ENCODE data around the gene TPPP2. TPM values are rescaled to one million over a fixed set of nuclear protein-coding genes. Genes with fewer than 3 reads are reported as not detected.
A peak's percentile ranks its signal among the peaks of the same experiment; 100 is the strongest.
"Not testable (repeated sequence)": the region's sequence is repeated elsewhere in the genome, so short reads cannot be mapped to it uniquely, and the experiment has no call there.

TPPP2 gene
- total RNA-seq, 1 experiment from 2014 or later = not detected

DNA sequence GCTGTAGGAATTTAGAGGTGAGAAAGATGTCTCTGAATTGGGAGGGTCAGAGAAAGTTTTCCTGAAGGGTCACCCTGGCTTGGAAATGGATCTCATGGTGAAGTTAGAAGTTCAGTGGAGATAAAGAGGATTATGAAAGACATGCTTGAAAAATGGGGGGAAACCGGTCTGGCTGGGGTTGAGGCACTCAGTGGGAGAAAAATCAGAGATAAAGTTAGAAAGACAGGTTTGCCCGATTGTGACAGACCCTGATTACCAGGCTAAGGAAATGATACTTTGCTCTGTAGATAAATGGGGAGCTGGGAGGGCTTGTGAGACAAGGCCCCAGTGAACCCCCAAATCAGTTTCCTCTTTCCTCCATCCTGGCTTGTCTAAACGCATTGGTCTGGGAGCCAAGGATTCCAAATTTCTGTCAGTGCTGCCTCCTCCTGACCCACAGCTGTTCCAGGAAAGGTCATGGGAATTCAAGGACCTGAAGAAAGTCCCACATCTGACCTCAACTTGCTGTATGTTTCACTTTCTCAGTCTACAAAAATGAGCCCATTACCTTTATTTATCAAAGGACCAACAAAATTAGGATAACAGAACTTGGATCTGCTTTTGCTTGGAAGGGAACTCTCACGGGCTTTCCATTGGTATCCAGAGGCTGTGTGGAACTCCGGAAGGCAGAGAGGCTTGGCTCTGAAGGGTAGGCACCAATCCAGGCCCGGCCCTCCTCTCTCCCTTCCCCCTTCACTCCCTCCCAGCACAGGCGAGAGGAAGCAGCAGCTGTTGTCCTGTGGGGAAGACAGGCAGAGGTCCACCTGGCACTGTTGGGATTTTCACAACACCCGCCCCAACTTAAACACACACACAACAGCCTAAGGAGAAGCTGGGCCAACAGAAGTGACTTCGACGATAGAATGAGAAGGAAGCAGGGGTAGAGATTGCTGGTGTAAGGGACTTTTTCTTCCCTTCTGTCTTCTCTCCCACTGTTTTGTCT lies 8.7 kb downstream of the TPPP2 start:
- DNase-seq (ENCODE audit: low spot score) = no peak

DNA sequence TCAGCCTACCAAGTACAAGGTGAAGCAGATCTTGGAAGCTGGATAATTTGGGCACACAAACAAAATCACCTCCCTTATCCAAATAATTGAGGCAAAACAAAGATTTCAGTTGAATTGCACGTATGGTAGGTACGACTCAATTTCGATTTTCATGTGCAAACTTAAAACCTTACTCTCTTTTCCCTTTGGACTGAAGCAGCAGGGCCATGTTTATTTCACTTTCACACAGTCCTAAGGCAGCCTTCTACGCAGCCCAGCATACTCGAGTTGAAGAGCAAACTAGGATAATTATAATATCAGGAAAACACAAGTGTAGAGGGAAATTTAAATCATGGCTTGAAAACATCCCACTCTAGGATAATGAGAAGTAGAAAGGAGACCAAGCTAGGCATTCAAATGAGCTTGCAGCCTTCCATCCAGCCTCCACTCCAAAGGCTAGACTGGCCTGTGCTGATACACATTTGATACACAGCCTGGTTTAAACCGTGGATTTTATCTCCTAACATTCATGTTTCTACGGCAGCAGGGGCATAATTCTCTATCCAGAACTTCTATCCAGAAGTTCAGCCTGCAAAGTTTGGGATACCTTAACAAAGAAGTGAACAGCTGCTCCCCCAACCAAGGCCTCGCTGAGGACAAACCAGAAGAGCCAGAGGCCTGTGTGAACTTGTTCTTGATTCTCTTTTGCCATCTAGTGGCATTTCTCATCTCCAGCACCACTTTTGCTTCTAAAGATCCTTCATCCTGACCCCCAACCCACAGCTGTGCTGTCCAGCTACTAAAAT lies 9.8 kb downstream of the TPPP2 start:
- peak; percentile 27 for DNase-seq (ENCODE audit: low spot score)

DNA sequence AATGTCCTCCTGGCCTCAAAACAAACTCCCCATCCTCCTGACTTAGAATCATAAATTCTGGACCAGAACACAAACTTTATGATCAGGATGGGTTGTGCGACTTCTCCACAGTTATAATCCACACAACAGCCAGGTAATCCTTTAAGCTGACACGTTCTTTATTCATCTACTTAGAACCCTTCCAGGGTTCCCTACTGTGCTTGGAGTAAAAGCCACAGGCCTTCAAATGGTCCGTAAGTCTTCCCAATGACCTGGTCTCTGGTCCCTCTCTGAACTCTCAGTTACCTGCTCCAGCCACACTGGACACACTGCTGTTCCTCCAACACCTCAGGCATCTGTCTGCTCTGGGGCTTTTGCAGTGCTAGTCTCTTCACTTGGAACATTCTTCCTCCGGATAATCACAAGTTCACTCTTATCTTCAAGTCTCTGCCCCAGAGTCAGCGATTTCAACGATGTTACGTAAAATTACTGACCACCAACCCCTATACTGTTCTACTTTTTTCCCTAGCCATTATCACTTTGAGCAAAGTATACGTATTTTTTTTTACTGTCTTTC lies 10.4 kb downstream of the TPPP2 start:
- DNase-seq (ENCODE audit: low spot score) = no peak

DNA sequence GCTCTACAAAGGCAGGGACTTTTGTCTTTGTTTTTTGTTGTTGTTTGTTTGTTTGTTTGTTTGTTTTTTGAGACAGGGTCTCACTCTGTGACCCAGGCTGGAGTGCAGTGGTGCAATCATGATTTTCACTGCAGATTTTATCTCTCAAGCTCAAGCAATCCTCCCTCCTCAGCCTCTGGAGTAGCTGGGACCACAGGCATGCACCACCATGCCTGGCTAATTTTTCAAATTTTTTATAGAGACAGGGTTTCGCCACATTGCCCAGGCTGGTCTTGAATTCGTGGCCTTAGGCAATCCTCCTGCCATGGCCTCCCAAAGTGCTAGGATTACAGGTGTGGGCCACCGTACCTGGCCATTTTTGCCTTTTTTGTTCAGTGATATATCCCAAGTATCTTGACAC lies 10.9 kb downstream of the TPPP2 start:
- not testable (repeated sequence) for DNase-seq (ENCODE audit: low spot score)

DNA sequence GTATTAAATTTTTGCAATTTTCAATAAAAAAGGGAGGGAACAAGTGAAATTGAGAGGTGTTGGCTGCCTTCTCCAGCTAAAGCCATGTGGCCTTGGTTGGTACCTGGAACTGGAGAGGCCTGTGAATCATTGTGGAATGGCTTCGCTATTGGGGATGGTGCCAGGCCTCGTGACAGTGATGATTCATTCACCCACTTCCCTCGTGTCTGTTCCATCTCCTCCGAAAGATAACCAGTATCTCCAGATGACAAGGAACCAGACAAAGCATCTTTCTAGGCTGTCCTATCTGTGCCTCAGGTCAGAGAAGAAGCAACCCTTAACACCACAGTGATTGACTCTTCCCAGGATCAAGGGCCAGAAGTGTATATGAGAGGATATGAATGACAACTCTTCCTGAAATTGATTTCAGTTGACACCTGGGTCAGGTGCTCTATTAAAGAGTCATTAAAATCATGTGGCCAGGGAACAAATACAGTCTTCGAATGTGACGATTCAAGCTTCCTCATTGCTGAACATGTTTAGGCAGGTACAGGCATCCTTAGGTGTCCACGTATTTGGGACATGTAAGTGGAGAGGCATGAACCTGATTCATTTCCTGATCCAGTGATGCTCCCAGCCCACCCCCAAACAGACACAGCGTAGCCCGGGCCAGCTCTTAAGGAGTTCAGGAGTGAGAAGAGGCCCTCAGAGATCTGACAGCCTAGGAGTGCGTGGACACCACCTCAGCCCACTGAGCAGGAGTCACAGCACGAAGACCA lies 11.8 kb downstream of the TPPP2 start, which contains the start of gene RNASE7:
RNASE7 (plus strand) TSS at position 687 of the 758 bp plus-strand sequence. CDS start 631 bp downstream, outside the sequence.
- peak; percentile 52 for DNase-seq (ENCODE audit: low spot score)

DNA sequence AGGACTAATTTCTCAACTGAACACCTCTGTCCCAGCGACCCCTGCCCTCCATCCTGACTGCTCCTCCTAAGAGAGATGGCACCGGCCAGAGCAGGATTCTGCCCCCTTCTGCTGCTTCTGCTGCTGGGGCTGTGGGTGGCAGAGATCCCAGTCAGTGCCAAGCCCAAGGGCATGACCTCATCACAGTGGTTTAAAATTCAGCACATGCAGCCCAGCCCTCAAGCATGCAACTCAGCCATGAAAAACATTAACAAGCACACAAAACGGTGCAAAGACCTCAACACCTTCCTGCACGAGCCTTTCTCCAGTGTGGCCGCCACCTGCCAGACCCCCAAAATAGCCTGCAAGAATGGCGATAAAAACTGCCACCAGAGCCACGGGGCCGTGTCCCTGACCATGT lies 12.9 kb downstream of the TPPP2 start:
- no peak for DNase-seq (ENCODE audit: low spot score)

DNA sequence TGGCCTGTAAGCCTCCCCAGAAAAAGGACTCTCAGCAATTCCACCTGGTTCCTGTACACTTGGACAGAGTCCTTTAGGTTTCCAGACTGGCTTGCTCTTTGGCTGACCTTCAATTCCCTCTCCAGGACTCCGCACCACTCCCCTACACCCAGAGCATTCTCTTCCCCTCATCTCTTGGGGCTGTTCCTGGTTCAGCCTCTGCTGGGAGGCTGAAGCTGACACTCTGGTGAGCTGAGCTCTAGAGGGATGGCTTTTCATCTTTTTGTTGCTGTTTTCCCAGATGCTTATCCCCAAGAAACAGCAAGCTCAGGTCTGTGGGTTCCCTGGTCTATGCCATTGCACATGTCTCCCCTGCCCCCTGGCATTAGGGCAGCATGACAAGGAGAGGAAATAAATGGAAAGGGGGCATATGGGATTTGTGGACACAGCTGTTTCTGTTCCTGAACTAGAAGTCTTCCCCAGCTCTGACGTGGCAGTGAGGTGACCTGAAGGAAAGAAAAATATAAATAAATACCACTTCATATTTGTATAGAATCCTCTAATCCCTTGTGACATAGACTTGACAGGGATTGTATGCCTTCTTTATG lies 13.5 kb downstream of the TPPP2 start:
- DNase-seq (ENCODE audit: low spot score) = no peak

DNA sequence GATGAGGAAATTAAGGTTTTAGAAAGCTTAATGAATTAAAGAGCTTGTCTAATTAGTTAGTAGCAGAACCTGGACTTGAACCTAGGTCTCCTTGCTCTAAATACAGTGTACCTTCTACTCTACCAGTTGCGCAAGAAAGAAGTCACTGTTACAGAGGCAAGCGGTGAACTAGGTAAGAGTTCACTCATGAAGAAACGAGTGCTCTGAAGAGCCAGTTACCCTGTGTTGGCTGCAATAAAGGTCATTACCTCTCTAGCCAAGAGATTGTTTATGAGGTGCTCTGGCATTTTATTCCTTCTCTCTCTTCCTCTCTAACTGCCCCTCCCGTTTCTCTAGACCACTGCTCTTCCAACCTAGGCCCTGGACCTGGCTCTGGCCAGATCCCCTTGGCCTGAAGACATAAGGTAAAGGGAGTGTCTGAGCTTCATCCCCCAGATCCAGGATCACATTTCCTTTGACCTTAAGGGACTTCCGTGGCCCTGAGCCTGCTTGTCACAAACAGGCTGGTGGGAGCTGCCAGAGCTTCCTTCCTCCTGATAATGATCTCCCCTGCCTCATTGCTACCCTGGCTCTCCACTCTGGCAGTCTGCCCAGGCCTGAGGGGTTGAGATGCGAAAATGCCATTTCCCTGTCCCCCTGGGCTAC lies 14.1 kb downstream of the TPPP2 start:
- DNase-seq (ENCODE audit: low spot score) = no peak

DNA sequence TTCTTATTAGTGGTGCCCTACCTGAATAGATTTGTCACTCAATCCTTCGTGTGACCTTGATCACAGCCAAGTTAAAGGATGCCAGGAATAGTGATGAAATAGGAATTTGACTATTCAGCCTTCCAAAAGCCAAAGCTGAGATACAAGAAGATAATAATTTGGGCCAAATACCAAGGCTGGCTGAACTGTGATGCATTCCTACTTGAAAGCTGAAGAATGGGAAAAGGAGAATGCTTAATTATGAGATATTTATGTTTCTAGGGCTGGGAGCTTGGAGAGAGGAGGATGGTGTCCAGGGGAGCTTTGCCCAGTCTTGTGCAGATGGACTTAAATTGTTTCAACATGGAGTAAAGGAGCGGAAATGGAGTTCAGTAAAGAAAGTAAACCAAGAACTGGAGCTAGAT lies 17.4 kb downstream of the TPPP2 start:
- DNase-seq (ENCODE audit: low spot score) = no peak

DNA sequence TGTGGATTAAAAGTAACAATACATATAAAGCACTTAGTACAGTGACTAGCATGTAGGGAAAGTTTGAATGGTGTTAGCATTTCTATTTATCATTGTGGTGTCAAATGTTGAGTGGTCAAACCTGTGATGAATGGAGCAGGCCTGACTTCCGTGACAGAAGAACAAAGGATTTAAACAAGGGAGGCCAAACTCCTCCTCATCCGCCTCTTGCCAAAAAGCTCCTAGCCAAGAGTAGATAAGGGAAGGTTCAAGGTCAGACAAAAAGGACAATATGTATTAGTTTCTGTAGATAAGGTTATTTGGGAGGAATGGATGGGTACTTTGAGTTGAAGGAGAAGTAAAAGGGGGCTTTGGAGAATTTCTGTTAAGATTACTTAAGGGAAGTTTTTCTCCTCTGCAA lies 18.6 kb downstream of the TPPP2 start:
- no peak for DNase-seq (ENCODE audit: low spot score)

DNA sequence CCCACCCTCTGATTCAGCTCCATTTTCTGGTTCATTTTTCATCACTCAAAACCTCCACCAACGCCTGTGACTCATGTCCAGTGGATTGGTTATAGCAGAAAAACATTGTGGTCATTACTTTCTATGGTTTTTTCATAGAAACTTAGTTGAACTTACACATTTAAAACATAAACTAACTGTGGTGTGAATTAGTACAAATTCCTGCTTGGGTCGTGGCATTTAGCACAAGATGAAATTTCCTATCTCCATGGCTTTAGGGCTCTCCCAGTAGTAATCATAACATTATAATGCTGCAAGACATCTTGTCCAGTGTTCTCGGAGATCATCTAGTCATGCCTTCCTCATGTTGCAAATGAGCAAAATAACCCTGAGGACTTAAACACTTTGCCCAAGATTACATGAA lies 19.3 kb downstream of the TPPP2 start:
- no peak for DNase-seq (ENCODE audit: low spot score)

DNA sequence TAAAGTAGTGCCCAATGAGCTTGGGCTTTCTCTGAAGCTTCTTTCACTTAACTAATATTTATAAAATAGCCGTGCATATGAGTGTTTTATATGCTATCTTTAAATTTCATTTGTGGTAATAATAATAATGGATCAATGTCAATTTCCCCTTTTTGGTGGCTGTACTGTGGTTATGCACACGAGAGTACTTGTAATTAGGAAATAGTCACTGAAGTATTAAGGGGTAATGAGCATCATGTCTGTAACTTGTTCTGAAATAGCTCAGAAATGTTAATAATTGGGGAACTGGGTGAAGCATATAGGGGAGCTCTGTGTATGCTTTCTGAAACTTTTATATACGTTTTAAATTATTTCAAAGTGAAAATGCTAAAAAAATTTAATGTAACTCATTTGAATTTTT lies 20.6 kb downstream of the TPPP2 start:
- no peak for DNase-seq (ENCODE audit: low spot score)

DNA sequence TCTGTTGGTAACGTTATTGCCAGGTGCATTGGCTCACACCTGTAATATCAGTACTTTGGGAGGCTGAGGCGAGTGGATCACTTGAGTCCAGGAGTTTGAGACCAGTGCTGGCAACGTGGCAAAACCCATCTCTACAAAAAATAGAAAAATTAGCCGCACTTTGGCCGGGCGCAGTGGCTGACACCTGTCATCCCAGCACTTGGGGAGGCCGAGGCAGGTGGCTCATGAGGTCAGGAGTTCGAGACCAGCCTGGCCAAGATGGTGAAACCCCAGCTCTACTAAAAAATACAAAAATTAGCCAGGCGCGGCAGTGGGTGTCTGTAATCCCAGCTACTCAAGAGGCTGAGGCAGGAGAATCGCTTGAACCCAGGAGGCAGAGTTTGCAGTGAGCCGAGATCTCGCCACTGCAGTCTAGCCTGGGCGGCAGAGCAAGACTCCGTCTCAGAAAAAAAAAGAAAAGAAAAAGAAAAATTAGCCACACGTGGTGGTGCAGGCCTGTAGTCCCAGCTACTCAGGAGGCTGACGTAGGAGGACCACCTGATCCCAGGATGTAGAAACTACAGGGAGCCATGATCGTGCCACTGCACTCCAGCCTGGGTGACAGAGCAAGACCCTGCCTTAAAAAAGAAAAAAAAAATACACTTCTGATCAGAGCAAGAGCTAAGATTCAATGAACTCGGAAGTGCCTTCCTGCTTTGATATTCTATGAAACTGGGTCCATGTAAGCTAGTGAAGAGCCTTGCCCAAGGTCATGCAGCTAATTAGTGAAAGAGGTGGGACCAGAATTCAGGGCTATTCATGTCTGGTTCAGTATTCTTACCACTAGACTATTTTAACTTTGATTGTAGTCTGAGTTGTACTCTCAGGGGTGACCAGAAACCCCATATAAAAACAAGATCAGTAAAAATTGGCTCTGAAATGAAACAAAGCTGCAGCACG lies 23.4 kb downstream of the TPPP2 start:
- no peak for DNase-seq (ENCODE audit: low spot score)

DNA sequence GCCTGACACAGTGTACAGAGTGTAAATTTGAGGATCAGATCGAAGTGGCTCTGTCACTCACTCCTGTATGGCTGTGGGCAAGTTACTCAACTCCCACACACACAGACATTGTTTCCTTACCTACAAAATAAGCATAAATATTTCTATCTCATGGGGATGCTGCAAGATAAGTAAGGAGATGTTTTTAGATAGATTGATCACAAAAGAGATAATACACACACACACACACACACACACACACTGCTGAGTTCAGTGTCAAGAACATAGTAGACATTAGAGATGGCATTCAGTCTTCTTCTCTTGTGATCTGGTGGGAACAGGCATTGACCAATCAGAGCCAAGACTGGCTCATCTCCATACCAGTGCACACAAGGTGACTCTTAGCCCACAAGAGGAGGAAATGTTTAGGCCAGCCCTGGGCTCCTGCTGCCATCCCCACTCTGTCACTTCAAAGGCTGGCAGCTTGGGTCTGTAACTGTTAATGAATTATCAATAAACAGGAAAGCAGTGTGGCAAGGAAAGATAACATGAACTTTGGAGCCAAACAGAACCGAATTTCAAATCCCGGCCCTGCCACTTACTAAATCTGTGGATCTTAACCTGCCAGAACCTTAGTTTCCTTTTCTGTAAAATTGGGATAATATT lies 24.2 kb downstream of the TPPP2 start:
- DNase-seq (ENCODE audit: low spot score) = no peak

DNA sequence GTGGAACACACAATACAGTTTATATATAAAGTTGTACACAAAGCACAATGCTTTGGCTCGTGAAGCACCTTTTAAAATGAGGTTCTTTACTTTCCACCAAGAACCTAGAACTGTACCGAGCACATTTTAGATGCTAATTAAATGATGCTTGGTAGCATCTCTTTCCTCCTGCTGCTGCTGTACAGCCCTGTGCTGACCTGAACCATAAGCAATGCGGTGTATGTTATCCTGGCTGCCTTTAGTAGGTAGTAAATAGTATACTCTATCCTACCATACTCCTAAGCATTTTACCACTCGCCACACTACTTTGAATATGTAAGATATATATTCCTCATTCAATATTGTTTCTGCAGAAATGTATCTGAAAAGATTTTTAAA lies 24.7 kb downstream of the TPPP2 start:
- no peak for DNase-seq (ENCODE audit: low spot score)

DNA sequence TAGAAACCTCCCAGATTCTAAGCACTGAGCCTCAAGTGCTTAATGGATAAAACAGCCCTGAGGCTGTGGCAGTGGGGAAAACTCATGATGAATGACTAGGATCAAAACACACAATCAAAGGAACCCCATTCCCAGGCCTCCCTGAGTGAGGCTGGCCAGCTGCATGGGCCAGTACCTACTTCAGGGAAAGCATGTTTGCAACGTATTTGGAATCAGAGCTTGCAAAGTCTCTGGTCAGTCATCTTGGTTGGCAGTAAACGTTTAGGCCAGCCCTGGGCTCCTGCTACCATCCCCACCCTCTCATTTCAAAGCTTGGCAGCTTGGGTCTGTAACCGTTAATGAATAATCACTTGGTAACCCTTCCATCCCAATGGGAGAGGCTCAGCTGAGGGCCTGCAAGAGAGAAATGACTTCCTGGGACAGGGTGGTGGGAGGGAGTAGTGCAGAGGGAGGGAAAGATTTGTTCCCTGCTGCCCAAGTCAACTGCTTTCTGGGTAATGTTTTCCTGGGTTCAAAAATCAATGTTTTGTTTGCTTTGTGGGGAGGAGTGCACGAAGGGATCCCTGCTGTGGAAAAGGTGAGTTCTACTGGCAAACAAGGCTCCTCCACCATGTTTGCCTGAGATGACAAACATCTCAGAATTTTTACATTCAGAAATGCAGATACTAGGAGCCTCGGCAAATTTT lies 25.6 kb downstream of the TPPP2 start:
- DNase-seq (ENCODE audit: low spot score) = no peak

DNA sequence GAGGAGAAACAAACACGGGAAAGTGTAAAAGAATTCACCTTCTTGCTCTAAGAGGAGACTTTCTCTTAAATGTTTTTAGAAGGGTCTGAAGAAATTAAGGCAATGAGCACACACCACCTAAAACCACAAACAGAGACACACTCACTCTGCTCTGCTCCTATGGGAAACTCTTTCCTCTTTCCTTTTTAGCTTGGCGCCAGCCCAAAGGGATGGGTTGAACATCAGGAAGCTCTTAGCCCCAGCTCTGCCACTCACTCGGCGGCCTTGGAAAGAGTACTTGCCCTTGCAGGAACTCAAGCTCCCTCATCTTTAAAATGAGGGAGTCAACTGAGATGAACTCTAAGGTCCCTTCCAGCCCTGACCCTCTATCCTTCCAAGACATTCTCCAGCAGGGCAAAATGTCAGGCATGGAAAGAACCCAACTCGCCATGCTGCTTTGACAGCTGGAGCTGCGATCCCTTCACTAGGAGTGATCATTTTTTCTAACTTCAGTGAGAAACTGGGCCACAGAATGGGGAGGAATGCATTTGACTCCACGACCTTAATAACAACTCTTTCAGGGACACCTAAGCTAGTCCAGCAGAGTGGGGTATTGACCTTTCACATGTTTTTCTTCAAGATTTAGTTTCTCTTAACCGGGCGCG lies 26.6 kb downstream of the TPPP2 start:
- no peak for DNase-seq (ENCODE audit: low spot score)
